NCI-H526 (cell line): ENCODE measurements around the gene ZNHIT1.
"Not testable (repeated sequence)": the region's sequence is repeated elsewhere in the genome, so short reads cannot be mapped to it uniquely, and the experiment has no call there.

ENCODE experiments used
- DNase-seq, 2 experiments: peaks; one replicate each; lab custom pipeline; 2025; lab: John Stamatoyannopoulos, UW

Gene ZNHIT1

GRCh38 chr7:101241443-101242349 lies 23.7 kb downstream of the ZNHIT1 start:
- no peak for DNase-seq

- peak in 1 of 2 experiments; percentile 34 for DNase-seq
Measured at GRCh38 chr7:101243646-101244374, 25.8 kb downstream of the ZNHIT1 start.

GRCh38 chr7:101244375-101245146 lies 26.6 kb downstream of the ZNHIT1 start, which contains the start of gene FIS1:
TSS of gene FIS1 (minus strand) at chr7:101245081. CDS start at chr7:101245004, 77 bp downstream.
- peak; percentile 93 to 99 for DNase-seq

DNA sequence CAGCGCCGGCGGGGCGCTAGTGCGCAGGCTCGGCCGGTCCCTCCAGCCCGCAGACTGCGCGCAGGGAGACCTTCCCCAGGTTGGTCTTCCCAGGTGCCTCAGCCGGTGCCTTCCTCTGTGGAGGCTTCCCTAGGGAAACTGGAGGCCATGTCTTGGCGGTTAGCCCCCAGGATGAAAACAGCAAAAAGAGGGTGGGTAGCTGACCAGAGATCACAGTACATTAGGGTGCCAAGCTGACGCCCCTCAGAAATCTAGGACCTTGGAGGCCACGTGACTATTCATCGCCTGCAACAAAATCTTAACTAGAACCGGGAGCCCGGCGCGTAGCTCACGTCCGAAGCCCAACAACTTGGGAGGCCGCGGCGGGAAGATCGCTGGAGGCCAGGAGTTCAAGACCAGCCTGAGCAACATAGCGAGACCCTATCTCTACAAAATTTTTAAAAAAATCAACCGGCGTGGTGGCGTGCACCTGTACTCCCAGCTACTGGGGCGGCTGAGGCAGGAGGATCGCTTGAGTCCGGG lies 27.2 kb downstream of the ZNHIT1 start:
- DNase-seq, result peak in 1 of 2 experiments; percentile 54

- no peak for DNase-seq
Measured at GRCh38 chr7:101248276-101248675, 30.3 kb downstream of the ZNHIT1 start.

- DNase-seq, result no peak
Measured at GRCh38 chr7:101250324-101250723, 32.4 kb downstream of the ZNHIT1 start.

GRCh38 chr7:101251871-101252659 lies 34.1 kb downstream of the ZNHIT1 start:
- DNase-seq, result peak; percentile 95 to 99

DNA sequence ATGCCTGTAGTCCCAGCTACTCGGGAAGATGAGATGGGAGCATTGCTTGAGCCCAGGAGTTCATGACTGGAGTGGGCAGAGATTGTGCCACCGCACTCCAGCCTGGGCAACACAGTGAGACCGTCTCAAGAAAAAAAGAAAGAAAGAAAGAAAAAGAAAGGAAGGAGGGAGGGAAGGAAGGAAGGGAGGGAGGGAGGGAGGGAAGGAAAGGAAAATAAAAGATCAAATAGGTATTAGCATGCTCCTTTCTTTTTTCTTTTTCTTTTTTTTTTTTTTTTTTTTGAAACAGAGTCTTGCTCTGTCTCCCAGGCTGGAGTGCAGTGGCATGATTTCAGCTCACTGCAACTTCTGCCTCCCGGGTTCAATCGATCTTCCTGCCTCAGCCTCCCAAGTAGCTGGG lies 35.2 kb downstream of the ZNHIT1 start:
- DNase-seq, result not testable (repeated sequence)

GRCh38 chr7:101255796-101256195 lies 37.8 kb downstream of the ZNHIT1 start:
- DNase-seq, result no peak

GRCh38 chr7:101258243-101258731 lies 40.3 kb downstream of the ZNHIT1 start:
- no peak for DNase-seq

GRCh38 chr7:101264102-101264706 lies 46.2 kb downstream of the ZNHIT1 start:
- DNase-seq, result not testable (repeated sequence)

DNA sequence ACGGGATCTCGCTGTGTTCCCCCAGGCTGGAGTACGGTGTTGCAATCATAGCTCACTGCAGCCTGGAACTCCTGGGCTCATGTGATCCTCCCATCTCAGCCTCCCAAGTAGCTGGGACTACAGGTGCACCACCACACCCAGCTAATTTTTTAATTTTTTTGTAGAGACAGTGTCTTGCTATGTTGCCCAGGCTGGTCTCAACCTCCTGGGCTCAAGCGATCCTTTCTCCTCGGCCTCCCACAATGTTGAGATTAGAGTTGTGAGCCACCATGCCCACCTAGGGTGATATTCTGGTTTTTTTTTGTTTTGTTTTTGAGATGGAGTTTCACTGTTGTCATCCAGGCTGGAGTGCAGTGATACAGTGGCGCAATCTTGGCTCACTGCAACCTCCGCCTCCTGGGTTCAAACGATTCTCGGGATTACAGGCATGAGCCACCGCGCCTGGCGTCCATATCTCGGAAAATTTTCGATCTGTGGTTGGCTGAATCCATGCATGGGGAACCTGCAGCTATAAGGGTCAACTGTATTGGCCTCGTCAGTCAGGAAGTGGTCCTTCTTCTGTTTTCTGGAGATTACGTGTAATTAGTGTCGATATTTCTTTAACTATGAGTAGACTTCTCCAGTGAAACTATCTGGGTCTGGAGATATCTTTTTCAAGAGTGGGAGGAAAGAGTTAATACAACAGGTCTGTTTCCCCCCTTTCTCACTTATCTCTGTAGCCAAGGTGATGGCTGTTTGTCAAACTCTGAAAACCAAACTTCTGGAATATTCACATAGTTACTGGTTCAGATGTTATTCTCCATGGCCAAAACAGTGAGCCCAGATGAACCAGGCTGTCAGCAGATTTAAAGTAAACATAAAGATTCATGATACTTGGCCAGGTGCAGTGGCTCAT lies 47.9 kb downstream of the ZNHIT1 start:
- no peak for DNase-seq

GRCh38 chr7:101269664-101270063 lies 51.7 kb downstream of the ZNHIT1 start:
- DNase-seq, result no peak

- DNase-seq, result no peak
Measured at GRCh38 chr7:101271021-101271420, 53.1 kb downstream of the ZNHIT1 start.

DNA sequence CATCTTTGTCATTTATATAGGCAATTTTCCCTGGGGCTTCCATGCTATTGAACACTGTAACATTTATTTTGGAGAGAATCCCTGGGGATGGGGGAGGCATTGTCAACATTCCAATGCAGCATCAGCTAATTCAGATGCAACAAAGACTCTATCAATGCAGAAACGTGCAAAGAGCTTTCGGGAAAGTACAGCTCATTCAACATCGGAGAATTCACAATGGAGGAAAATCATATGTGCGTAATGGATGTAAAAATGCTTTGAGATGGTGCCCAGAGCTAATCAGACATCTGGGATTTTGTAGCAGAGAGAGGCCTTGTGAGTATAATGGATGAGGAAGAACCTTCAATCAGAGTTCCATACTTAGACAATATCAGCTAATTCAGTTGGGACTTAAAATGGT lies 55.2 kb downstream of the ZNHIT1 start:
- no peak for DNase-seq
